NOMO-1 (cell line): ENCODE measurements around the gene SMG6.
"Not testable (repeated sequence)": the region's sequence is repeated elsewhere in the genome, so short reads cannot be mapped to it uniquely, and the experiment has no call there.

Experiments used
- DNase-seq, 2 experiments: peaks; one replicate each; lab custom pipeline; 2025; ENCODE audit not compliant: unreplicated experiment in 2 of 2; lab: John Stamatoyannopoulos, UW

The SMG6 gene

DNA sequence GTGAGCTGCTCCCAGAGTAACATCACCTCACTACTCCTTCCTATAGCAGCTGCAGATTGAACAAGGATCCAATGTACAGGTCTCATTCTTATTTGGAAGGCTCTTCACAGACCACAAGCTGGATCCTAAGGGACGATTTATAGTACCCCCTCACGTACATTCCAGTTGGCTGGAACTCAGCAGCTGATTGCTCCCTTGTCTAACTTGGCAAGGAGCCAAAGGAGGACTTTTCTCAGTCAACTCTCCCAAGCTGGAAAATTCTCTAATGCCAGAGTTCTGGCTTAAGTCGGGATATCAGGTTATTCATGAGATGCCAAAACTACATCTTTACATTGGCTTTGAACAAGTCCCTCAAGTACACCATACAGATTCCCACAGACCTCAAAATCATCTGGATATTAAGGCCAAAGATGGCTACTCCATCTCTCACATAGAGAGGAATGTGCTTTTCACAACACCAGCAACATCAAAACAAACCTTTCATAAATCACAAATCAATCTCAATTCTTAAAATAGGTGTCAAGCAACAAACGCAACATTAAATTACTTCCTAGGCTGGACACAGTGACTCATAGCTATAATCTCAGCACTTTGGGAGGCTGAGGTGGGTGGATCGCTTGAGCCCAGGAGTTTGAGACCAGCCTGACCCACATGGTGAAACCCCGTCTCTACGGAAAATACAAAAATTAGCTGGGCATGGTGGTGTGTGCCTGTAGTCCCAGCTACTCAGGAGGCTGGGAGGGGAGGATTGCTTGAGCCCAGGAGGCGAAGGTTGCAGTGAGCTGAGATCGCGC is 39.3 kb downstream of the SMG6 start:
- DNase-seq, result no peak

DNA sequence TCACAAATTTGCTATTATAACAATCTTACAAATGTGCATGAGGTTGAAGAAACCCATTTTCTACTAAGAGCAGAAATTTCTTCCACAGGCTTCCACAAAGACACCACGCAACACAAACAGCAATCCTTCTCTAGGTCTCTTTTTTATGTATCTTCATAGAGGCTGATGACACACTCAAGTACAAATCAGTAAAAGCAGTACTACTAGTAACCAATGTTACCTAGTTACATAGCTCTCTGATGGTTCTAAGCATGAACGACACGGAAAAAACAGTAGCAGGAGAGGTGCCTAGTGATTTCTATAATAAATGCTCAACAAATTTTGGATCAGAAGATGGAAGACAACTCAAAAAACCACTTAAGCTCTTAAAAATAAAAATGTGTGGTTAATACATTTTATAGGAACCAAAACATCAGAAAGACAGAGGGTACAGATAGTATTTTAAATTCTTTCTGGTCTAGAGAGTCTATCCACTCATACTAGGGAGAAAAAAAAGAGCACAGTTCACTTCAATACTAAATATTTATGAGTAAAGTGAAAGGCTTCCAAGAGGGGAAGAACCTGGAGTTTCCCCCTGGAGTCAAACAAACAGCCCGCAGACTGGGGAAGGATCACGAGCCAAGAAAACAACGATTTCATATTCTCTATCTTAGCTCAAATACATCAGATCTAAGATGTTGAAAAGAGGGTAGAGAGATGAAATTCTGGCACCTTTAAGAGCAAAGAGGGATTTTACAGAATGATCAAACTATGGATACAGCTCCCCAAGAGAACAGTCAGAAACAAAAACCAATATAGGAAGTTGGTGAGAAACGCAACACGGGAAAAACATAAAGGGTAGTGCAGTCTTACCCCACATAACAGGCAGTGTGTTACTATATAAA is 40.2 kb downstream of the SMG6 start:
- DNase-seq, result no peak

DNA sequence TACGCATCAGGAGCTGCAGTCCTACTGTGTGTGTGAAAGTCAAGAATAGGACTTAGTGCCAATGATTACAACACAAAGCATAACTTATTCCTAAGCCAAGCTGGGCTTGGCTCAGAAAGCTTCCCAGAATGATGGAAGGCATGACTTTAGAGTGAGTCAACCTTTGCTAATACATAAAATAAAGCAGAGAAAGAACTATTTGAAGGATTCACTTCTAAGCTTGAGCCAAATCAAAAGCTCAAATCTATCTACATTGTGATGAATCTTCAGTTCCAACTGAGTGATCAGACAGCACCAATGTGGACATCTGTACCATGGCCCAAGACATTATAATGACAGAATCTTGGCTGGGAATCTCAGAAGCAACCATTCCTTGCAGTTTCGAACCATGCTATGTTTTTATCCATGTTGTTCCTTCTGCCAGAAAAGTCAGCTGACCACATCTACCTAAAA is 41.4 kb downstream of the SMG6 start:
- DNase-seq, result no peak

DNA sequence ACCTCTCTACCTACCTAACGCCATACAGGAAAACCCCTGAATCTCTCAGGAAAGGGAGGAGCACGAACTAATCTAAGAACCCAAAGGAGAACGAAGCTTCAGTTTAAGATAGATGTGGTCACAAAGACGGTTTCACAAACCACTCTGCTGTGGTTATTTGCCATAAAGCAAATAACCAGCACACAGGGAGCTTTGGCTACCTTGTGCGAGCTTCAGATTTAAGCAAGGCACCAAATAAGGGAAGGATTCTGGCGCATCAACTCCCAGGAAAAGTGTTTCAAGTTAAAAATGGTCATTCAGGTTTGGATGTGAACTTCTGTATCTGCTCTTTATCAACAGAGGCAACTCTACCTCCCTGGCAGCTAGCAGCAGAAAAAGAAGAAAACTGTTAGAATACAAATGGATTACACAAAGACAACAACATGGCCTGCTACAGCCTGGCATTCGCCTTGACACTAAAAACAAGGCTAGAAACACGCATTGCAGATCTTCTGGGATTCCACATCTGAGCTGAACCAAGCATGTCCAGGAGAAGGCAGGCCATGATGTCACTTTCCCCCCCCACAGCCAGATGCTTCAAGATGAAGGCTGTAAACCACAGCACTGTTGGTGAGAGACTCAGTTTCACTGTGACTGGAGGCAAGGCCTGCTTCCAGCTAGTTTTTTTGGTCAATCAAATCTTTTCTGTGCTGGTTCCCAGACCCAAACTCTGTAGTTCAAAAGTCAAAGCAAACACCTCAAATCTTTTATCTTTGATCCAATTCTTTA is 43.6 kb downstream of the SMG6 start:
- no peak for DNase-seq

DNA sequence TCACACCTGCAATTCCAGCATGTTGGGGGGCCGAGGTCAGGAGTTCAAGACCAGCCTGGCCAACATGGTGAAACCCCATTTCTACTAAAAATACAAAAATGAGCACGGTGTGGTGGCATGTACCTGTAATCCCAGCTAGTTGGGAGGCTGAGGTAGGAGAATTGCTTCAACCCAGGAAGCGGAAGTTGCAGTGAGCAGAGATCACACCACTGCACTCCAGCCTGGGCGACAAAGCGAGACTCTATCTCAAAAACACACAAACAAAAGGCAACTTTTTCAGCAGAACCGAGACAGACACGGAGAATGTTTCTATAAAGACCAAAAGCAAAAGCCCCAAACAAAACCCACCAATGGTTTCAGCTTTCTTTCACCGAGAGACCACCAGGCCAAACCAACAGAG is 44.8 kb downstream of the SMG6 start:
- DNase-seq, result not testable (repeated sequence)

DNA sequence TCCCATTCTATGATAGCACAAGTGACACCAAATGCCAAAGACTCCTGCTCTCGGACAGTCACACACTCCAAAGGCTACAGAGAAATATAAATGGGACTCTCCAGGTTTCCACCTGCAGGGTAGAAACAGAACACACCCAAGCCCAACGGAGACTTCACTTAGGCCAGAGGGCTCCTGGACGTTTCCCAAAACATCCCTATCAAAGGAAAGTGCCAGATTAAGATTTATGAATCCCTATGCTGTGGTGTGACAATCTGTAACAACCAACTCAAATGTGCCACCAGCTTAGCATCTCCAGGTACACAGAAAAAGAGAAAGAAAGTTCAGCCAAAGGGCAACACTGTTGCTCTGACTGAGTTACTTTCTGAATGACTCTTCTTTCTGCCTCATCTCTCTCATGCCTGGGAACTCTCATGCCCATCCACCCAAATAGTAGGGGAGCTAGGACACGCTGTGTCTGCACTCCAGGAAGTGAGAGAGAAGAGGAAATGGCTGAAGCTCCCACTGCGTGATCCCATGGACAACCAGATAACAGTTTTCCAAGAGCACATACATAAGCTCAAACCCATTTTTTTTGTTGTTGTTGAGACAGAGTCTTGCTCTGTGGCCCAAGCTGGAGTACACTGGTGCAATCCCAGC is 49.7 kb downstream of the SMG6 start:
- DNase-seq, result no peak

DNA sequence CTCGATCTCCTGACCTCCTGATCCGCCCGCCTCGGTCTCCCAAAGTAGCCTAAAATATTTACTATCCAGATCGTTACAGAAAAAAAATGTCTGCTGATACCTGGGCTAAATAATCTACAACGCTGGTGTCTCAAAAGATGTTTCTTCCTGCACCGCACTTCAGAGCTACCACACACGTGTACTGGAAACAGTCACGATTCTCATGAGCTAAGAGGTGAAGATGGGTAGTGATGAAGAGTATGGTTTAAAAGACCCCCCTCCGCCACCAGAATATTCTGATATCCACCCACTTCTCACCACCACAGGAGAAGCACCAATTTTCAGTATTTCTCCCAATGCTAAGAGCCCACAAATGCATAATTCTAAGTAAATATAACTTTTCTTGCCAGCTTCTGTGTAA is 50.2 kb downstream of the SMG6 start:
- no peak for DNase-seq

DNA sequence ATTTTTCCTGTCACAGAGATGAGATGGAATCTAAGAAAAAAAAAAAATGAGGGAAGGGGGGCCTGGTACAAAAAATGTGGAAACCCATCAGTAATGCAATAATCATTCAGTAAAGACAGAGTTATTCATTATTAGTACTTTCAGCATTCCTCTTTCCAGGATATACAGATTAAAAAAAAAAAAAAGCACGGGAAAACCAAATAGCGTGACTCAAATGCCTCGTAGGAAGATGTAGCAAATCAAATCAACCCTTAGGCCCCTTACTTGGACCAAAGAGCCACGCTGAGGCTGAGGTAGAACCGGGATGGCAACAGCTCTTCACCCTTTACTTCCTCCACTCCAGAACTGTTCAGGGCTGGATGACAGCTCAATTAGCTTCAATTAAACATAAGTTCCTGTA is 52.5 kb downstream of the SMG6 start:
- no peak for DNase-seq

DNA sequence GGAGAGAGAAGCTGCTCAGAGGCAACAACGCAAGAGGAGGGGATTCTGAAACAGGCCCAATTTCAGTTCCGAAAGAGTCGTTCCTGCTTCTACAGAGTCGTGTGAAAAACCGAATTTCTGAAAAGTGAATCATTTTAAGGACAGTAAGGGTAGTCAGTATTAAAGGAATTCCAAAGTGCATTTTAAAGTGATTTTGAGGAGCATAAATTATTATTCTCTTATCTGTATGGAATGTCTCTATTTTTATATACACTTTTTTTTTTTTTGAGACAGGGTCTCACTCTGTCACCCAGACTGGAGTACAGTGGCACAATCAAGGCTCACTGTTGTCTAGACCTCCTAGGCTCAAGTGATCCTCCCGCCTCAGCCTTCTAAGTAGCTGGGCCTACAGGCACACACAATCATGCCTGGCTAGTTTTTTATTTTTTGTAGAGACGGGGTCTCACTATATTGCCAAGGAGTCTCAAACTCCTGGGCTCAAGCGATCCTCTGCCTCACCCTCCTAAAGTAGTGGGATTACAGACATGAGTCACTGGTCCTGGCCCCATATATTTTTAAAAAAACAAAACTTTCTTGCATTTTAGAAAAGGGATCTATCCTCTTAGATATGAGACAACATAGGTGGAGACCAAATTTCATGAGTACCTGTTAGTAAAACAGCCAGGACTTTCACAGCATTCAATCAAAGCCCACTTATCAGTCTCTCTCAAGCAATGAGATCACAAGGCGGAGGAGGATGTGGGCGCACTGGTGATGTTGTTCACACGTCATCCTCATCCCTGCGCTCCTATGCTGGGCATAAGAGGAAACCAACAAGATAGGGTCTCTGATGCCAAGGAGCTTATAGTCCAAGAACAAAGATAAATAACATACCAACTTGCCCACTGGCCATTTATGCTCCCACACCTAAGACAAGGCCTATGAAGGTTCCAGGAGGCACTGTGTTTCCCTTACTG is 53.2 kb downstream of the SMG6 start:
- no peak for DNase-seq

DNA sequence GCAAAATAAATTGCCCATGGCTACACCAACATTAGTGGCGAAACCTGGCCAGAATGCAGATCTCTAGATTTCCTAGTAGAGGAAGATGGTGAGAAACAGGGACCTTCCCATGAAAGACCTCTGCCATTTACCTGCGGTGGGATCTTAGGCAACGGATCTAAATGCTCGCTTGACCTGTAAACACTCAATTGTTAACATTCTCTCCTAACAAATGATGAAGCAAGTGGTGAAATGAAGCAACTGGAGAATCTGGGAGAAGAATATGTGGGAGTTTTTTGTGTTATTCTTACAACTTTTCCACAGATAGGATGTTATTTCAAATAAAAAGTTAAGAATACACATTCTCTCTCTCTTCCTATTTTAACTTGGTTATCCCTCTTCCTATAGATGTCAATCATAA is 56.6 kb downstream of the SMG6 start:
- no peak for DNase-seq

DNA sequence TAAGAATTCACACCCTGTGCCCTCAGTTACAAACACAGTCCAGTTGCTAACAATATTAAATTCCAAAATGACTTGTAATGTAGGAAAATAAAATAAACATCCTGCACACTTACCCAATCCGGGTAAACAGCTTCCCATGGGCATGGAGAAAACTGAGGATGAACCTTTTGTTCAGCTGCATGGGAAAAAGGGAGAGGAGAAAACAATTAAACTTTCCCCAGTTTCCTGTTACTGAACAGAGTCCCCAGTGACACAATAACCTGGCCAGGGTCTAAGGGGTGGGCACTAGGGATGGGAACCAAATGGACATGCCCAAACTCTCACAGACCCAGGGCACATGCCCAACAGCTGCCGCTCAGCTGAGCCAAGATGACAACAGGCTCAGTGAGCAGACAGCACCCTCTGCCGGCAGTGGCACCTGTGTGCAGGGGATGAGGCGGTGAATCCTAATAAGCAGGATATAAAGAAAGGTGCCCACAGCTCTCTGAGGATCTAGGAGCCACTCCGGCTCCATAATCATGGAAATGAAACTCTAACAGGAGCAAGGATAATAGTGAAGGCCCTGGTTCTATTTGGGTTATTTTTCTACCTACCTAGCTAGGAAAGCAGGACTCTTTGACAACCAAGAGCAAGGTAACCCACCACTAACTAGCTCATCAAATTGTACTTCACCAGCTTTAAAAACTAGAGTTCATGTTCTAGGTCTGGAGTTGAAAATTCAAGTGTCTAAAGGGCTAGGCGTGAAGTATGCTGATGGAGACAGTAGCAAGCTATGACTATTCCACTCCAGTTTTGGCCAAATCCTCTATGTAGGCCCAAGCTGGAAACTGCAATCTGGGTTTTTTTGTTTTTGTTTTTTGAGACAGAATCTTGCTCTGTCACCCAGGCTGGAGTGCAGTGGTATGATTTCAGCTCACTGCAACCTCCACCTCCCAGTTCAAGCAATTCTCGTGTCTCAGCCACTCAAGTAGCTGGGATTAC is 58.8 kb downstream of the SMG6 start:
- DNase-seq, result peak; percentile 42 to 70

DNA sequence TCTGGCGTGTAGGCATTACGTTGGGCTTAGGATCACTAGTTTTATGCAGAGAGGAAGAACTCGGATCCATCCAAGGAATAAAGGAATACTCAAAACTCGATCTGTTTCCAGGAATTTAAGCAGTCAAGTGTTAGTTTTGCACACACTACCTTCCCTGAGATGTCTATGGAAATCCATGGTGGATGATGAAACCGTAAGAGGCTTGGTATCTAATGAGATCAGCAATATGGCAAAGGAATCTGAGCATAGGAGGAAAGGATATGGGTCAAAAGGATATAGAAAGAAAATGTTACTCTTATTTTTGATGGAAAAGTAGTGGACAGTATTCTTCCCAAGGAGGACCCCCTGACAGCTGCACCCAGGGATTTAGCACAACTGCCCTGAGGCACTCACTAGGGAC is 59.6 kb downstream of the SMG6 start:
- no peak for DNase-seq

DNA sequence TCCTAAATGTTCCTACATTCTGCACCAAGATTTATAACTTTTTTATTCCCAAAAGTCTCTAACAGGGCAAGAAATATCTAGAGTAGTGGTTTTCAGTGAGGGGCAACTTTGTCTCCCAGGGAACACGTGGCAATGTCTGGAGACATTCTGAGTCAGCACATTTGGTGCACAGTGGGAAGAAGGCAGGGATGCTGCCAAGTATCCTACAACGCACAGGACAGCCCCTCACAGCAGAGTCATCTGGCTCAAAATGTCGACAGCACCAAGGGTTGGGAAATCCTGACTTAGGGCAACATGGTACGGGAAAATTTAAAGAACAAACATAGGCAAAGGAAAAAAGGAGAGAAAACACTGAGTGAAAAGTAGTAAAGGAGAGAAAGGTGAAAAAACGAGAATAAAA is 61.8 kb downstream of the SMG6 start:
- no peak for DNase-seq

DNA sequence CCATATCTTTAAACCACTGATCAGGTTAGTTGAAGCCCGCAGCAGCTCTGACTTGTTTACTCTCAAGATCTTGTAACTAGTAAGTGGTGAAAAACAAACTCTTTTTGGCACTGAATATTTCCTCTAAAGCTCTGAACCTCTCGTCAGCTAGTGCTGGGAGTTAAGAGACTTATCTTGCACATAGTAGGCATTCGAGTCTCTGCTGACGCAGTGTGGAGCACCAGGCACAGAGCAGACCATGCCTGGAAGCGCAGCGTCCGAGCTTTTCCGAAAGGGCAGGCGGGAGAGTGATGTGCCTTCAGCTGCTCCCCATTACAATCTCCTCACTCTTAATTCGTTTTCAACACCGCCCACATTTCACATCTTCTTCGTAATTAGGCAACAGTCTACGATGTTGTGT is 63.0 kb downstream of the SMG6 start:
- DNase-seq, result no peak

DNA sequence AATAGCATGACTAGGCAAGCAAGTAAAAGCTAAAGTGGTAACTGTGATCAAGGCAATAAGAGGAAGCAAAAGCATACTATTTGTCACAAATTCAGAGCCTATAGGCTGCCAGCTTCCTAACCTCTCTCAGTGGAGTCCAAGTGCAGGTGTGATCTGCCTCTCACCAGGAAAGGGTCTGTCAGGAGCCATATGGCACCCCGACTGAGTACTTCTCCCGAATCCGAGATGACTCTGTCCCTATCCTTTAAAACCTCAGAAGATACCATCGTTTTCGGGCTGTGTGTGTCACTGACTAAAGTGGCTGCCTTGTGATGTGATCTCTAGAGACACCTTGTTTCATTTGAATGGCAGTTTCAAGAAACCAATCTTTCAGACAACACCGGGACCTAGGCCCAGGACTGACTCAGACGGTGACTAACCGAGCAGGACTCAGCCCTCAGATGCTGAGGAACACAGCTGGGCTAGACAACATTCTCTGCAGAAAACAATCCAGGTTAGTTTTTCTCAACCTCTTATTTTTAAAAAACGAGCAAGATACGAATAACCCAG is 63.6 kb downstream of the SMG6 start:
- DNase-seq, result no peak

DNA sequence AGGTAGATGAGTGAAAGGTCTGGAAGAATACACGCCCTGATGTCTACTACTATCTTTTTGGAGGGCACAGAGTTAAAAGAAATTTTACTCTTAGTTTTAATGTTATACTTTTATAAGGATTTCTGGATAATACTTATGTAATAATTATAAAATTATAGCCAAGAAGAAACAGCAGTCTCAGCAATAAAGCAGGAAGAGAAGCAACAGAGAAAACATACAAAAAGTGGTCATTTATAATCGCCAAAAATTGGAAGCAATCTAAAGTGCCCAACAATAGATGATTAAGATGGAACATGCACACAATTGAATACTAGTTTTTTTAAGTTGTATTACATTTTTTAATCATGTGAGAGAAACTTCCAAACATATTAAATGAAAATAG is 64.4 kb downstream of the SMG6 start:
- no peak for DNase-seq

DNA sequence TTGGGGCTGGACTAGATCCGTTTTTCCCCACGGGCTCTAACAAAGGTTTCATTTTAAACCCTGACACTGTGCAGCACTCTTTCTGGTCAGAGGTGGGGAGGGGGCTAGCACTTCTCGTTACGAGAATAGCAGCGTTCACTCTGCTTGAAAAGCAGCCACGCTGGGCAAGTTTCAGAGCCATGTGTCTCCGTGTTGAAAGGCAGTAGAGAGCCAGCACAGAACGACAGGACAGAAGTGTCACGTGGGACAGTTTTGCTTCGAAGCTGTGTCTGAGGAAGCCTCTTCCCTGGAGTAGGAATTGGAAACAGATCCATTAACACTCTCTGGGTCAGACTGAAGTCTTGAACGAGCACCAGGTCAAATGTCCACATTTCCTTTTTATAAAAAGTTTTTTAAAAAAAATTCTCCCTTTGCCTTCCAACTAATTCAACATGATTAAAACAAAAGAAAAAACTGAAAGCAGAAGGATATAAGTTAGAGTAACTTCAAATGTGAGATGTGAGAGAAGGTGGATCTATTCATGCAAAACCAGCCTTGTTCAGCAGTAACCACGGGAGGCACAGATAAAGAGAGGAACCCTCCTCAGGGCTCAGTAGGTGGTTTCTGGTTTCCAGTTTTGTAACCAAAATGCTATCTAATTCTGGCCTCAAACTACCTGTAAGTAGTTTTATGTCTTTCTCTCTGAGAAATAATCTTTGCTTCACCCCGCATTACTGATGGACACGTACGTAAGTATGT is 65.0 kb downstream of the SMG6 start:
- DNase-seq, result no peak

DNA sequence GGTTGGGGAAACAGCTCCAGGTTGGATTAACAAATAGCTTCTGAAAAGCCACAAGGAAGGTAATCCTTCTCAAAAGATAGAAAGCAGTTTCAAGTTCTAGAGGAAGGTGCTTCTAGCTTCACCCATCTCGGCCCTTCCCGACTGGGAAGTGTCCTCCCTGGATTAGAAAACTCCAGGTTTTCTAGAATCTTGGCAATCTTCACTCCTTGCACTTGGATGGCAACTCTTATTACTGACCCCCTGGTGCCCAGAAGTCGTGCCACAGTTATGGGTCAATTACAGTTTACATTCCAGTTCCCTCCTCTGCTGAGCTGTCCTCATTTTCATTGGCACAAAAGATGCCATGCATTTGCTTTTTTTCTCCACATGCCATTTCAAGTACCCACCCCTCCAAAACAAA is 65.6 kb downstream of the SMG6 start:
- DNase-seq, result no peak
